H9 (cell line): ENCODE measurements around the gene RBSN. TPM values are rescaled to one million over a fixed set of nuclear protein-coding genes. Genes with fewer than 3 reads are reported as not detected.

ENCODE experiments used
- DNase-seq: peaks from one replicate; pipeline ENCODE4 v3.0.0-alpha.2; 2017
- H2AFZ ChIP-seq: one replicate; pipeline ENCODE4 v1.6.1; 2013; ENCODE audit warnings: mild to moderate bottlenecking, low read length, control low read depth, moderate library complexity
- H2AK5ac ChIP-seq: 2 replicates; pipeline ENCODE4 v1.6.1; 2013; ENCODE audit warnings: low read length, control low read depth, mixed read lengths; ENCODE audit not compliant: insufficient read length
- H2BK120ac ChIP-seq: one replicate; pipeline ENCODE4 v1.6.1; 2013; ENCODE audit warnings: low read depth, mild to moderate bottlenecking, low read length, control low read depth, inconsistent platforms; ENCODE audit not compliant: poor library complexity, severe bottlenecking
- H2BK12ac ChIP-seq: 2 replicates; pipeline ENCODE4 v1.6.1; 2013; ENCODE audit warnings: low read length, control low read depth, mixed read lengths, low read depth; ENCODE audit not compliant: insufficient read length
- H2BK15ac ChIP-seq: 2 replicates; pipeline ENCODE4 v1.6.1; 2013; ENCODE audit warnings: low read depth, low read length, control low read depth
- H2BK20ac ChIP-seq: one replicate; pipeline ENCODE4 v1.6.1; 2013; ENCODE audit warnings: low read depth, mild to moderate bottlenecking, low read length, control low read depth, inconsistent platforms; ENCODE audit not compliant: poor library complexity, severe bottlenecking
- H2BK5ac ChIP-seq: 2 replicates; pipeline ENCODE4 v1.6.1; 2013; ENCODE audit warnings: low read length, control low read depth, mixed read lengths; ENCODE audit not compliant: insufficient read length
- H3K14ac ChIP-seq: 2 replicates; pipeline ENCODE4 v1.6.1; 2013; ENCODE audit warnings: low read length, control low read depth; ENCODE audit not compliant: insufficient read depth
- H3K18ac ChIP-seq: 2 replicates; pipeline ENCODE4 v1.6.1; 2013; ENCODE audit warnings: low read depth, mild to moderate bottlenecking, mixed read lengths, low read length, control low read depth; ENCODE audit not compliant: insufficient read length
- H3K23ac ChIP-seq: 2 replicates; pipeline ENCODE4 v1.6.1; 2013; ENCODE audit warnings: low read length, control low read depth, mixed read lengths, low read depth; ENCODE audit not compliant: insufficient read length
- H3K23me2 ChIP-seq: 2 replicates; pipeline ENCODE4 v1.6.1; 2013; ENCODE audit warnings: low read depth, mild to moderate bottlenecking, mixed read lengths, low read length, control low read depth; ENCODE audit not compliant: insufficient read length, poor library complexity, severe bottlenecking
- H3K27ac ChIP-seq: 2 replicates; pipeline ENCODE4 v1.5.1; 2013; ENCODE audit warnings: low read length, control low read depth, mixed read lengths, low read depth; ENCODE audit not compliant: insufficient read length
- H3K27me3 ChIP-seq: 2 replicates; pipeline ENCODE4 v1.6.1; 2013; ENCODE audit warnings: low read length, control low read depth, inconsistent platforms; ENCODE audit not compliant: insufficient read depth
- H3K4ac ChIP-seq: 2 replicates; pipeline ENCODE4 v1.6.1; 2013; ENCODE audit warnings: low read depth, mild to moderate bottlenecking, control low read depth, inconsistent platforms, low read length, moderate library complexity
- H3K4me1 ChIP-seq: 2 replicates; pipeline ENCODE4 v1.6.1; 2013; ENCODE audit warnings: low read length, control low read depth, inconsistent platforms; ENCODE audit not compliant: insufficient read depth
- H3K4me2 ChIP-seq: 2 replicates; pipeline ENCODE4 v1.6.1; 2013; ENCODE audit warnings: low read length, control low read depth, mixed read lengths; ENCODE audit not compliant: insufficient read length, insufficient read depth
- H3K56ac ChIP-seq: 2 replicates; pipeline ENCODE4 v1.6.1; 2013; ENCODE audit warnings: low read depth, mild to moderate bottlenecking, mixed read lengths, low read length, control low read depth; ENCODE audit not compliant: insufficient read length
- H3K79me1 ChIP-seq: 2 replicates; pipeline ENCODE4 v1.6.1; 2013; ENCODE audit warnings: low read depth, mild to moderate bottlenecking, moderate library complexity, low read length, control low read depth, inconsistent platforms; ENCODE audit not compliant: insufficient read depth, poor library complexity, severe bottlenecking
- H3K79me2 ChIP-seq: 2 replicates; pipeline ENCODE4 v1.6.1; 2013; ENCODE audit warnings: low read length, control low read depth, inconsistent platforms; ENCODE audit not compliant: insufficient read depth
- H3K9ac ChIP-seq: 2 replicates; pipeline ENCODE4 v1.6.1; 2013; ENCODE audit warnings: low read length, control low read depth, mixed read lengths; ENCODE audit not compliant: insufficient read length; ENCODE audit errors: extremely low read depth
- H3K9me3 ChIP-seq: one replicate; pipeline ENCODE4 v1.6.1; 2013; ENCODE audit warnings: low read depth, low read length, inconsistent platforms; ENCODE audit not compliant: control insufficient read depth
- H3T11ph ChIP-seq: one replicate; pipeline ENCODE4 v1.6.1; 2013; ENCODE audit warnings: mild to moderate bottlenecking, low read length, control low read depth, inconsistent platforms
- H4K20me1 ChIP-seq: one replicate; pipeline ENCODE4 v1.6.1; 2013; ENCODE audit not compliant: control insufficient read depth, insufficient read length, insufficient read depth
- H4K5ac ChIP-seq: 2 replicates; pipeline ENCODE4 v1.6.1; 2013; ENCODE audit warnings: low read depth, mild to moderate bottlenecking, mixed read lengths, low read length, control low read depth; ENCODE audit not compliant: insufficient read length
- H4K8ac ChIP-seq: replicated peaks from 2 replicates; pipeline ENCODE4 v1.6.1; 2013; ENCODE audit warnings: low read length, control low read depth, mixed read lengths, low read depth; ENCODE audit not compliant: insufficient read length
- H4K91ac ChIP-seq: 2 replicates; pipeline ENCODE4 v1.6.1; 2013; ENCODE audit warnings: low read depth, mild to moderate bottlenecking, moderate library complexity, mixed read lengths, low read length, control low read depth; ENCODE audit not compliant: insufficient read length
- H3K27ac Mint-ChIP-seq, 3 experiments: 2 replicates in 2 of 3; 3 replicates in 1 of 3; pipeline ENCODE4 v1.8.0; 2020 to 2021; ENCODE audit warnings: mixed read lengths in 3 of 3, mild to moderate bottlenecking in 1 of 3, moderate library complexity in 1 of 3
- H3K27me3 Mint-ChIP-seq: 2 replicates; pipeline ENCODE4 v1.8.0; 2021; ENCODE audit warnings: low read depth, mild to moderate bottlenecking, moderate library complexity, mixed read lengths
- H3K36me3 Mint-ChIP-seq, 3 experiments: 2 replicates in 2 of 3; 3 replicates in 1 of 3; pipeline ENCODE4 v1.8.0; 2020 to 2021; ENCODE audit warnings: low read depth in 3 of 3, mixed read lengths in 3 of 3; ENCODE audit not compliant: insufficient read depth in 1 of 3
- H3K4me1 Mint-ChIP-seq, 2 experiments: 2 replicates each; pipeline ENCODE4 v1.8.0; 2020; ENCODE audit warnings: mixed read lengths in 2 of 2
- H3K4me3 Mint-ChIP-seq, 2 experiments: 2 replicates in 1 of 2; 3 replicates in 1 of 2; pipeline ENCODE4 v1.8.0; 2020 to 2021; ENCODE audit warnings: mild to moderate bottlenecking in 2 of 2, mixed read lengths in 2 of 2, moderate library complexity in 1 of 2
- H3K9me3 Mint-ChIP-seq, 2 experiments: 2 replicates in 1 of 2; 3 replicates in 1 of 2; pipeline ENCODE4 v1.8.0; 2020; ENCODE audit warnings: mild to moderate bottlenecking in 2 of 2, mixed read lengths in 2 of 2, moderate library complexity in 1 of 2
- CTCF ChIP-seq: fragments of 200-600 bp; sonication (generic); conservative IDR thresholded peaks from 3 replicates; pipeline ENCODE4 v1.8.0; 2021; ENCODE audit warnings: antibody characterized with exemption, mild to moderate bottlenecking
- WGBS: extraction: QIAGEN DNeasy Blood & Tissue Kit; methylation state at CpG from one replicate; pipeline ENCODE4 v1.1.7; 2013; ENCODE audit warnings: missing lambda C conversion rate, low lambda C conversion rate, mixed read lengths; ENCODE audit not compliant: insufficient read length; ENCODE audit errors: extremely low coverage; 5-methylcytosine and 5-hydroxymethylcytosine counted together
- total RNA-seq: library from RNA; stranded (reverse); gene quantifications from 2 replicates; pipeline ENCODE4 v1.2.1, GENCODE V29; 2021

RBSN gene
- total RNA-seq, 1 experiment from 2014 or later = 16.0 TPM

DNA sequence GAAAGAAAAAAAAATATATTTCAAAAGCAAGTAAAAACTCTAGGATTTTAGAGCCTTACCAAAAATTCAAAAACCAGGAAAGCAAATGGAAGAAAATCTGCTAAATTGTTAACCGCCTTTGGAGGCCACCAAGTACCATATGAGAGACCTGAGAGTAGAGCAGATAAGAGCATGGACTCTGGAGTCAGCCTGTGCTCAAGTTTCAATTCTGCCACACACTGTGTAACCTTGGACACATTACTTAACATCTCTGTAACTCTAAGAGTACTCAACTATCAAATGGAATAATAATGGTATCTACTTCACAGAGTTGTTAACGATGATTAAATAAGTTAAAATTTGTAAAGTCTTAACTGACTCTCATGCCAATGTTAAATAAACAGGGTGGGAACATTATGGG lies 12.7 kb downstream of the RBSN start:
- H3K27me3 Mint-ChIP-seq = no peaks in the 10 kb centered on the region
- no peak overlapping the region for H2BK5ac ChIP-seq
- H3K36me3 Mint-ChIP-seq = peaks cover 17 to 57% (median 43%) of the 10 kb centered on the region in 3 experiments; a peak in 6 of 7 replicates
- H3K9ac ChIP-seq = no peak overlapping the region
- H3K27ac Mint-ChIP-seq = no peak overlapping the region
- TF ChIP-seq CTCF = no peak
- no peaks in the 10 kb centered on the region for H3K23me2 ChIP-seq
- no peak overlapping the region for H3K27ac ChIP-seq
- no peak overlapping the region for H2BK15ac ChIP-seq
- no peak overlapping the region for H4K91ac ChIP-seq
- H2BK120ac ChIP-seq = no peak overlapping the region
- H3K4ac ChIP-seq = no peak overlapping the region
- H3K4me1 Mint-ChIP-seq = no peaks in the 10 kb centered on the region
- no peak overlapping the region for H3K18ac ChIP-seq
- H2AFZ ChIP-seq = no peak overlapping the region
- no peak overlapping the region for H2BK20ac ChIP-seq
- no peak overlapping the region for H2AK5ac ChIP-seq
- H2BK12ac ChIP-seq = no peak overlapping the region
- no peak overlapping the region for H3T11ph ChIP-seq
- H4K5ac ChIP-seq = no peak overlapping the region
- no peak overlapping the region for H3K14ac ChIP-seq
- DNase-seq = no peak
- H3K9me3 Mint-ChIP-seq = no peaks in the 10 kb centered on the region
- no peak overlapping the region for H4K8ac ChIP-seq
- no peaks in the 10 kb centered on the region for H4K20me1 ChIP-seq
- H3K79me2 ChIP-seq = no peaks in the 10 kb centered on the region
- H3K4me2 ChIP-seq = no peak overlapping the region
- no peaks in the 10 kb centered on the region for H3K4me1 ChIP-seq
- no peaks in the 10 kb centered on the region for H3K9me3 ChIP-seq
- no peak overlapping the region for H3K56ac ChIP-seq
- H3K4me3 Mint-ChIP-seq = no peak overlapping the region
- no peaks in the 10 kb centered on the region for H3K27me3 ChIP-seq
- WGBS = no CpG with 5 or more reads among the region's 2 CpGs
- no peak overlapping the region for H3K23ac ChIP-seq
- no peaks in the 10 kb centered on the region for H3K79me1 ChIP-seq
